K562 (cell line): ENCODE results near the gene HINT2. TPM values are rescaled to one million over a fixed set of nuclear protein-coding genes. Genes with fewer than 3 reads are reported as not detected.

Experiments
- ATAC-seq: fragments of 200-7000 bp; cut with Tn5 transposase; 3 replicates; pipeline ENCODE4 v1.9.1; 2020; ENCODE audit warnings: moderate library complexity
- BruUV-seq: library from RNA; stranded (reverse); fragments of 400-500 nt; replicated peaks from 2 replicates; lab custom pipeline; 2021; lab: Mats Ljungman, UMichigan
- CTCF ChIA-PET: fragments of 300-600 bp; formaldehyde crosslinking; extraction: SDS; loops from one replicate; lab custom pipeline; 2021; ENCODE audit warnings: low intra/inter-chr PET ratio; lab: Yijun Ruan, JAX
- POLR2A ChIA-PET: fragments of 300-600, 350-650 bp; sonication (Branson Sonifier 250); formaldehyde crosslinking; extraction: SDS; loops from one replicate; lab custom pipeline; 2021; ENCODE audit warnings: antibody characterized with exemption, inconsistent platforms; lab: Yijun Ruan, JAX
- DNase-seq, 4 experiments: peaks; one replicate each; pipeline versions ENCODE4 v3.0.0 to v3.0.0-alpha.2; 2011 to 2018; ENCODE audit warnings: low spot score in 3 of 4, mixed read lengths in 3 of 4; ENCODE audit errors: extremely low read depth in 1 of 4
- FAIRE-seq: peaks from 2 replicates; lab custom pipeline; 2011; peaks lifted over from hg19 to GRCh38; lab: Jason Lieb, UNC
- H2AFZ ChIP-seq: 2 replicates; pipeline ENCODE4 v1.6.0; 2011; ENCODE audit warnings: low read depth, low read length, control low read depth, inconsistent platforms
- H3K27ac ChIP-seq: fragments of 200-600 bp; 3 replicates; pipeline ENCODE4 v1.8.0; 2011; ENCODE audit warnings: low read depth, mild to moderate bottlenecking, control low read depth, inconsistent platforms, low read length, moderate library complexity, mixed read lengths; ENCODE audit errors: extremely low read depth
- H3K27me3 ChIP-seq, 2 experiments: fragments of 300-600 bp in 1 of 2; 2 replicates in 1 of 2; 3 replicates in 1 of 2; pipeline versions ENCODE4 v1.6.0 to v1.8.0; 2011; ENCODE audit warnings: inconsistent platforms in 2 of 2, low read length in 2 of 2, mild to moderate bottlenecking in 1 of 2, mixed read lengths in 1 of 2, moderate library complexity in 1 of 2; ENCODE audit not compliant: control insufficient read depth in 2 of 2, insufficient read depth in 2 of 2
- H3K36me3 ChIP-seq: fragments of 300-600 bp; 3 replicates; pipeline ENCODE4 v1.8.0; 2011; ENCODE audit warnings: mild to moderate bottlenecking, low read length, inconsistent platforms; ENCODE audit not compliant: control insufficient read depth, insufficient read depth
- H3K4me1 ChIP-seq, 2 experiments: fragments of 200-600 bp in 1 of 2; replicated peaks in 1 of 2; 2 replicates in 1 of 2; 3 replicates in 1 of 2; pipeline versions ENCODE4 v1.5.1 to v1.8.0; 2011; ENCODE audit warnings: inconsistent platforms in 2 of 2, low read length in 2 of 2, mild to moderate bottlenecking in 1 of 2, mixed read lengths in 1 of 2, moderate library complexity in 1 of 2; ENCODE audit not compliant: control insufficient read depth in 2 of 2, insufficient read depth in 2 of 2
- H3K4me2 ChIP-seq: 2 replicates; pipeline ENCODE4 v1.6.1; 2011; ENCODE audit warnings: low read length, control low read depth, inconsistent platforms, mixed read lengths; ENCODE audit not compliant: insufficient read depth
- H3K4me3 ChIP-seq: fragments of 200-600 bp; sonication (generic), shearing (Covaris generic); 2 replicates; pipeline ENCODE4 v1.5.1; 2016; ENCODE audit warnings: control low read depth, inconsistent platforms
- H3K79me2 ChIP-seq: fragments of 200-600 bp; 3 replicates; pipeline ENCODE4 v1.8.0; 2011; ENCODE audit warnings: low read length, inconsistent platforms; ENCODE audit not compliant: control insufficient read depth, insufficient read depth
- H3K9ac ChIP-seq, 2 experiments: 2 replicates each; pipeline versions ENCODE4 v1.6.0 to v1.6.1; 2011; ENCODE audit warnings: low read depth in 2 of 2, low read length in 2 of 2, control low read depth in 1 of 2, inconsistent platforms in 1 of 2, mild to moderate bottlenecking in 1 of 2, mixed read lengths in 1 of 2; ENCODE audit not compliant: insufficient read depth in 1 of 2
- H3K9me1 ChIP-seq: one replicate; pipeline ENCODE4 v1.6.0; 2011; ENCODE audit warnings: inconsistent platforms, mild to moderate bottlenecking, low read length, moderate library complexity; ENCODE audit not compliant: control insufficient read depth, insufficient read depth
- H3K9me3 ChIP-seq: replicated peaks from 2 replicates; pipeline ENCODE4 v1.5.1; 2011; ENCODE audit warnings: low read depth, low read length, inconsistent platforms; ENCODE audit not compliant: control insufficient read depth, insufficient read depth
- H4K20me1 ChIP-seq: replicated peaks from 2 replicates; pipeline ENCODE4 v1.6.1; 2011; ENCODE audit warnings: low read length, inconsistent platforms, mixed read lengths; ENCODE audit not compliant: control insufficient read depth, insufficient read depth
- DNMT1 ChIP-seq: fragments of 450-650 bp; IDR thresholded peaks from 2 replicates; pipeline ENCODE4 v1.6.1; 2016; ENCODE audit warnings: antibody characterized with exemption, mild to moderate bottlenecking
- FOXJ2 ChIP-seq: fragments of 200-800 bp; sonication (Bioruptor generic); IDR thresholded peaks from 2 replicates; pipeline ENCODE4 v1.6.1; 2016; ENCODE audit warnings: missing genetic modification characterization, missing compliant biosample characterization
- JUNB ChIP-seq: fragments of 450-650 bp; formaldehyde crosslinking; conservative IDR thresholded peaks from 2 replicates; pipeline ENCODE4 v1.4.0; 2020; ENCODE audit warnings: mild to moderate bottlenecking
- MGA ChIP-seq: fragments of 450-650 bp; IDR thresholded peaks from 2 replicates; pipeline ENCODE4 v1.6.1; 2016; ENCODE audit warnings: mild to moderate bottlenecking, moderate library complexity
- RBM14 ChIP-seq: fragments of 200-400 bp; formaldehyde crosslinking; IDR thresholded peaks from 2 replicates; pipeline ENCODE4 v1.6.1; 2018; ENCODE audit warnings: low read depth, mild to moderate bottlenecking, low read length, moderate library complexity, borderline replicate concordance; ENCODE audit not compliant: insufficient read depth
- RBM25 ChIP-seq: fragments of 200-400 bp; formaldehyde crosslinking; IDR thresholded peaks from 2 replicates; pipeline ENCODE4 v1.6.1; 2018; ENCODE audit warnings: low read length, low read depth, moderate library complexity; ENCODE audit not compliant: severe bottlenecking
- RUNX1 ChIP-seq: sonication (generic); IDR thresholded peaks from 2 replicates; pipeline ENCODE4 v1.6.1; 2016; ENCODE audit warnings: antibody characterized with exemption, low read depth
- TAF15 ChIP-seq: fragments of 200-400 bp; formaldehyde crosslinking; IDR thresholded peaks from 2 replicates; pipeline ENCODE4 v1.6.1; 2017; ENCODE audit warnings: mild to moderate bottlenecking, low read depth, low read length, moderate library complexity
- ZNF584 ChIP-seq: fragments of 200-800 bp; sonication (Bioruptor generic); IDR thresholded peaks from 2 replicates; pipeline ENCODE4 v1.6.1; 2016; ENCODE audit warnings: low read depth, mild to moderate bottlenecking, missing genetic modification characterization, missing compliant biosample characterization
- ZNF586 ChIP-seq: fragments of 450-650 bp; formaldehyde crosslinking; conservative IDR thresholded peaks from 2 replicates; pipeline ENCODE4 v1.4.0; 2020; ENCODE audit warnings: mild to moderate bottlenecking, moderate library complexity
- ZNF696 ChIP-seq: fragments of 250-450 bp; sonication (Bioruptor Pico); conservative IDR thresholded peaks from 2 replicates; pipeline ENCODE4 v1.4.0; 2020; ENCODE audit warnings: mild to moderate bottlenecking, moderate library complexity
- WGBS: fragments of 100-300 bp; shearing (Covaris generic); methylation state at CpG from one replicate; pipeline ENCODE4 v1.1.6; 2016; ENCODE audit warnings: low coverage, mixed read lengths; ENCODE audit not compliant: insufficient coverage; ENCODE audit errors: missing lambda C conversion rate; 5-methylcytosine and 5-hydroxymethylcytosine counted together
- in situ Hi-C: fragments of 300-500 bp; cut with MboI; formaldehyde crosslinking; loops from 4 replicates; pipeline ENCODE4 v1.15.0; 2018; ENCODE audit warnings: inconsistent platforms, mixed read lengths
- intact Hi-C: fragments of 100-400 bp; cut with micrococcal nuclease; formaldehyde crosslinking; loops from 2 replicates; pipeline ENCODE4 v1.14.2; 2022
- polyA plus RNA-seq, 8 experiments: library from polyadenylated mRNA; depleted of rRNA in 4 of 8; stranded (reverse) in 5 of 8; unstranded in 3 of 8; fragments of >200 nt; fragmentation: Nextera tagmentation in 2 of 8; fragmentation: Illumina TruSeq in 1 of 8; extraction: Ambion mirVana in 2 of 8; extraction: Trizol in 1 of 8; gene quantifications; 2 replicates each; pipeline versions ENCODE4 v1.2.1 to v1.2.3, GENCODE V29; 2011 to 2014; ENCODE audit warnings: inconsistent platforms in 1 of 8, missing spikeins in 1 of 8
- total RNA-seq, 7 experiments: library from RNA; depleted of rRNA in 6 of 7; stranded (reverse); fragments of >200 nt in 6 of 7; fragmentation: Illumina TruSeq in 2 of 7; extraction: Trizol in 2 of 7; gene quantifications; 2 replicates each; pipeline versions ENCODE4 v1.2.1 to v1.2.3, GENCODE V29; 2011 to 2021; ENCODE audit warnings: low replicate concordance in 1 of 7

Gene HINT2
- total and polyA plus RNA-seq, 9 of the 15 experiments (the other 6 are each of a cell fraction or from before 2014, with no cell fraction given) = 5.6 to 44.1 (median 27.9) TPM

DNA sequence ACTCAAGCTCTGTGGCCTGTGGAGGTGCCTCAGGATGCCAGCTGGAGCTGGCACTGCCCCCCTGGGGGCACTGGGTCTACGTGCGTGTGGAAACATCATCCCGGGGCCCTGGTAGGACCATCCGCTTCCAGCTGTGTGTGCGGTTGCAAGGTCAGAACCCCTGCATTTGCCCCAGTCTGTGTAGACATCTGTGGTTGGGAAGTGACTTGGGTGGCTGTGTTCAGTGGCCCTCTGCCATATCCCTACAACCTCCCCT lies 26.7 kb upstream of the HINT2 start:
- H3K9me3 ChIP-seq = no peaks in the 10 kb centered on the region
- no TSS peak for BruUV-seq

More for the DNA sequence above, 26.7 kb upstream of the HINT2 start:
- TF ChIP-seq RBM25 = no peak
- no peak for TF ChIP-seq DNMT1
- no peak for TF ChIP-seq ZNF696
- no peak for TF ChIP-seq TAF15
- TF ChIP-seq FOXJ2 = no peak
- TF ChIP-seq ZNF586 (CRISPR knock-in tag) = no peak
- no peak for TF ChIP-seq RUNX1
- TF ChIP-seq MGA = no peak
- no peak for TF ChIP-seq ZNF584 (CRISPR knock-in tag)
- no peak for TF ChIP-seq RBM14
- no peak for TF ChIP-seq JUNB (CRISPR knock-in tag)
- TF ChIP-seq, all 486 proteins: peak for 0
- no peaks in the 10 kb centered on the region for H3K9me1 ChIP-seq
- no peak for FAIRE-seq
- no peak for ATAC-seq
- H3K27me3 ChIP-seq = peaks cover 0 to 34% of the 10 kb centered on the region in 2 experiments; a peak in 3 of 5 replicates
- 16% methylated on average over 5 of the region's 5 CpGs for WGBS
- H2AFZ ChIP-seq = no peak overlapping the region
- no peaks in the 10 kb centered on the region for H3K36me3 ChIP-seq
- in situ Hi-C loops = no loop called here
- no peak overlapping the region for H3K4me2 ChIP-seq
- no peak overlapping the region for H3K27ac ChIP-seq
- H3K79me2 ChIP-seq = no peaks in the 10 kb centered on the region
- peaks cover 0 to 11% of the 10 kb centered on the region in 2 experiments; a peak in 2 of 5 replicates for H3K4me1 ChIP-seq
- CTCF ChIA-PET = no interaction called here
- H4K20me1 ChIP-seq = no peaks in the 10 kb centered on the region
- intact Hi-C loops = no loop called here
- H3K4me3 ChIP-seq = no peak overlapping the region
- POLR2A ChIA-PET = interaction anchor here (0.6 to 0.8 kb wide), 4 partner anchors 10 to 1241 kb away, joined by 3 read pairs; no protein-coding TSS in a partner anchor
- no peak for DNase-seq
- no peak overlapping the region for H3K9ac ChIP-seq
